HG02943 (cell line): ENCODE data around the gene RBM44.

Source experiments
- ATAC-seq: cut with Tn5 transposase; IDR thresholded peaks from one replicate; pipeline ENCODE4 v1.9.1; 2021; ENCODE audit warnings: mild to moderate bottlenecking, low read depth, moderate library complexity; ENCODE audit not compliant: unreplicated experiment

The RBM44 gene

GRCh38 chr2:237883951-237884446 is 85.4 kb downstream of the RBM44 start:
- ATAC-seq = no peak

- no peak for ATAC-seq
Measured at GRCh38 chr2:237884681-237885080, 86.1 kb downstream of the RBM44 start.

GRCh38 chr2:237885111-237885930 is 86.7 kb downstream of the RBM44 start:
- no peak for ATAC-seq

- no peak for ATAC-seq
Measured at GRCh38 chr2:237885931-237886684, 87.5 kb downstream of the RBM44 start.

- no peak for ATAC-seq
Measured at GRCh38 chr2:237886685-237887481, 88.3 kb downstream of the RBM44 start.

- no peak for ATAC-seq
Measured at GRCh38 chr2:237888389-237888788, 89.8 kb downstream of the RBM44 start.

- no peak for ATAC-seq
Measured at GRCh38 chr2:237889016-237889415, 90.4 kb downstream of the RBM44 start.

- ATAC-seq = no peak
Measured at GRCh38 chr2:237889811-237890210, 91.2 kb downstream of the RBM44 start.
